Smooth muscle cell (in vitro differentiated cells): ENCODE measurements around the gene TUNAR. TPM values are rescaled to one million over a fixed set of nuclear protein-coding genes. Genes with fewer than 3 reads are reported as not detected.

ENCODE experiments used
- DNase-seq: peaks from one replicate; lab custom pipeline; 2025; ENCODE audit not compliant: unreplicated experiment; lab: John Stamatoyannopoulos, UW
- H2AFZ ChIP-seq: fragments of 200-600 bp; sonication (generic); 2 replicates; pipeline ENCODE4 v1.6.0; 2016; ENCODE audit warnings: antibody characterized with exemption, low read depth, mild to moderate bottlenecking
- H3F3A ChIP-seq: fragments of 200-600 bp; sonication (generic); 2 replicates; pipeline ENCODE4 v1.6.0; 2017; ENCODE audit warnings: antibody characterized with exemption, low read depth
- H3K27ac ChIP-seq: fragments of 200-600 bp; sonication (generic); 2 replicates; pipeline ENCODE4 v1.5.1; 2016; ENCODE audit warnings: low read depth, mild to moderate bottlenecking
- H3K27me3 ChIP-seq: fragments of 200-600 bp; sonication (generic); 2 replicates; pipeline ENCODE4 v1.6.1; 2016; ENCODE audit warnings: low read depth, mild to moderate bottlenecking
- H3K36me3 ChIP-seq: fragments of 200-600 bp; sonication (generic); 2 replicates; pipeline ENCODE4 v1.5.1; 2016; ENCODE audit warnings: low read depth
- H3K4me1 ChIP-seq: fragments of 200-600 bp; sonication (generic); 2 replicates; pipeline ENCODE4 v1.5.1; 2016; ENCODE audit warnings: low read depth
- H3K4me2 ChIP-seq: fragments of 200-600 bp; sonication (generic); 2 replicates; pipeline ENCODE4 v1.6.0; 2016; ENCODE audit warnings: mild to moderate bottlenecking
- H3K4me3 ChIP-seq: fragments of 200-600 bp; sonication (generic); 2 replicates; pipeline ENCODE4 v1.5.1; 2016; ENCODE audit warnings: mild to moderate bottlenecking
- H3K79me2 ChIP-seq: fragments of 200-600 bp; sonication (generic); 2 replicates; pipeline ENCODE4 v1.6.0; 2016; ENCODE audit warnings: low read depth, mild to moderate bottlenecking
- H3K9ac ChIP-seq: fragments of 200-600 bp; sonication (generic); 2 replicates; pipeline ENCODE4 v1.6.0; 2016; ENCODE audit warnings: low read depth
- H3K9me3 ChIP-seq: fragments of 200-600 bp; sonication (generic); replicated peaks from 2 replicates; pipeline ENCODE4 v1.5.1; 2016; ENCODE audit warnings: low read depth
- H4K20me1 ChIP-seq: fragments of 200-600 bp; sonication (generic); 2 replicates; pipeline ENCODE4 v1.6.0; 2016; ENCODE audit warnings: low read depth
- CTCF ChIP-seq: fragments of 200-600 bp; sonication (generic); IDR thresholded peaks from 2 replicates; pipeline ENCODE4 v1.5.1; 2017; ENCODE audit warnings: borderline replicate concordance, mild to moderate bottlenecking, antibody characterized with exemption; ENCODE audit not compliant: insufficient read depth, poor library complexity, severe bottlenecking
- WGBS: methylation state at CpG from one replicate; pipeline ENCODE4 v1.1.7; 2016; ENCODE audit warnings: low lambda C conversion rate; 5-methylcytosine and 5-hydroxymethylcytosine counted together
- polyA plus RNA-seq: library from polyadenylated mRNA; unstranded; fragments of >200 nt; fragmentation: Nextera tagmentation; extraction: Ambion mirVana; gene quantifications from 2 replicates; pipeline ENCODE4 v1.2.1, GENCODE V29; 2016
- total RNA-seq: library from RNA; depleted of rRNA; stranded (reverse); fragments of >200 nt; gene quantifications from 2 replicates; pipeline ENCODE4 v1.2.3, GENCODE V29; 2014

The TUNAR gene
- total and polyA plus RNA-seq, 2 experiments from 2014 or later: not detected

DNA sequence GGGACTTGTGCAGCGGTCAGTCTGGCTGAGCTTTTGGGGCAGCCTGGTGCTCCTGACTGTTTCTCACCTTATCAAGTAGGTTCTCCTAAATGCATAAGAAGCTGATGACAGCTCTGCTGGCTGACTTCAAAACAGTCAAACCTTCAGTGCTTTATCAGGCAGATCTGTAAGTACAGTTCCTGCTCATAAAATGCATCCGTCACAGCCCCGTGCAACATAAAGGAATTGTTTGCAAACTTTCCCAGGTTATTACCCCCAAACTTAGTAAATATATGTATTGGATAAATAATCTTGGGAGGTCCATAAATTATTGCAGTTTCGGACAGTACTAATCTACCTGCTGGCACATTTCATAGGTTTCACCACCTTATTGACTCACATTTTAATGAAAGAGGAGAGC lies 10.7 kb downstream of the TUNAR start:
- Histone ChIP-seq H3K4me3 (no peak overlapping the region), H4K20me1 (no peaks in the 10 kb centered on the region), H3K27me3 (no peaks in the 10 kb centered on the region), H3K79me2 (no peaks in the 10 kb centered on the region), H3K4me1 (no peaks in the 10 kb centered on the region), H3F3A (no peaks in the 10 kb centered on the region), H3K9me3 (no peaks in the 10 kb centered on the region), H2AFZ (no peak overlapping the region), H3K36me3 (no peaks in the 10 kb centered on the region), H3K27ac (no peak overlapping the region), H3K4me2 (no peak overlapping the region), H3K9ac (no peak overlapping the region)
- no peak for TF ChIP-seq CTCF
- no peak for DNase-seq
- WGBS: 87% methylated on average over 4 of the region's 4 CpGs

DNA sequence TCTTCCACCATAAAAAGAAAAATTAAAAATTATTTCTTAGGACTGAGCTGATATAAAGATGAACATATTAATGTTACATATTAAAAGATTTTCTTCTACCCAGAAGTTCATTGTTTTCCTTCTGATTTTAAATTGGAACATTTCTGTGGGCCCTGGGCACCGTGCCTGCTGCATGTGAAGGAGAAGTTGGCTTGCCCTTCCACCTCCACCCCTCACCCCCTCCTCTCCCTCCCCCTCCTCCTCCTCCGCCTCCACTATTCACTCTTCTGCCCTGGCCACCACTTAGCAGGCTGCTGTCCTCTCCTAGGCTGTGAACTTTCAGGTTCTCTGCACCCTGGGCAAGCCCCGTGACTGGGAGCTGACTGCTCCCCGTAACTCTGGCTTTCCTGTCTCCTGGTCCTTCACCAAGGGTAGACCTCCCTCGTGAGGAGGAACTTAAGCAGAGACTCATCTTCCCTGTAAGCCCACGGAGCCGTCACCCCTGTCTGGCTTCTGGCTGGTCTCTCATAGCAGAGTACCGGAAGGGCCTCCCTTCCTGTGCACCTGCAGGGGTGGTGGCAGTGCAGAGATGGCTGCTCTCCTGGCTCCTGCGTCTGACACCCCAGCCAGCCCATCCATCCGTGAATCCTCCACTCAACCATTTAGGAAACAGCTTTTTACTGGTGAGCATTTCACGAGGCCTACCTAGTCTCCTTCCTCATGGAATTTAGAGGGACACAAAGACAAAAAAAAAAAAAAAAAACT lies 12.8 kb downstream of the TUNAR start:
- no peaks in the 10 kb centered on the region for H3K79me2 ChIP-seq
- H3K4me3 ChIP-seq: no peak overlapping the region
- no peak overlapping the region for H2AFZ ChIP-seq
- H3K27ac ChIP-seq: no peak overlapping the region
- no peaks in the 10 kb centered on the region for H3K27me3 ChIP-seq
- H3K36me3 ChIP-seq: no peaks in the 10 kb centered on the region
- H3K9ac ChIP-seq: no peak overlapping the region
- no peaks in the 10 kb centered on the region for H3F3A ChIP-seq
- H3K9me3 ChIP-seq: no peaks in the 10 kb centered on the region
- DNase-seq: no peak
- H4K20me1 ChIP-seq: no peaks in the 10 kb centered on the region
- no peaks in the 10 kb centered on the region for H3K4me1 ChIP-seq
- no peak overlapping the region for H3K4me2 ChIP-seq
- WGBS: 86% methylated on average over 10 of the region's 11 CpGs
- no peak for TF ChIP-seq CTCF

DNA sequence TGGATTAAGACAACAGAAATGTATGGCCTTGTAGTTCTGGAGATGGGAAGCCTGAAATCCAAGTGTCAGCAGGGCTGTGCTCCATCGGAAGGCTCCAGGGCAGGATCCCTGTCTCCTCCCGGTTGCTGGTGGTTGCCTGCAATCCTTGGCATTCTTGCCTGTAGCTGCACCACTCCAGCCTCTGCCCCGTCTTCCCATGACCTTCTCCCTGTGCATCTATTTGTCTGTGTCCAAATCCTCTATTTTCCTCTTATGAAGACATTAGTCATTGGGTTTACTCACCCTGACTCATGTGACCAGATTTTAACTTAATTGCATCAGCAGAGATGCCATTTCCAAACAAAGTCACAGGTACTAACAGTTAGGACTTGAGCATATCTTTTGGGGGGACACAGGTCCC lies 15.1 kb downstream of the TUNAR start:
- 39% methylated on average over 3 of the region's 3 CpGs for WGBS
- H3K4me1 ChIP-seq: no peaks in the 10 kb centered on the region

More for the DNA sequence above, 15.1 kb downstream of the TUNAR start:
- Histone ChIP-seq H4K20me1 (no peaks in the 10 kb centered on the region), H3K27me3 (peaks cover 6% of the 10 kb centered on the region), H3K79me2 (no peaks in the 10 kb centered on the region), H2AFZ (no peak overlapping the region), H3K4me2 (no peak overlapping the region), H3K27ac (no peak overlapping the region), H3K36me3 (no peaks in the 10 kb centered on the region), H3K4me3 (no peak overlapping the region), H3F3A (no peaks in the 10 kb centered on the region), H3K9ac (no peak overlapping the region), H3K9me3 (no peaks in the 10 kb centered on the region)
- DNase-seq: no peak
- TF ChIP-seq CTCF: no peak
